MCF 10A (cell line): ENCODE data around the gene KRTAP13-1. TPM values are rescaled to one million over a fixed set of nuclear protein-coding genes. Genes with fewer than 3 reads are reported as not detected.

ENCODE experiments used
- BruUV-seq: library from RNA; stranded (reverse); fragments of 400-500 nt; replicated peaks from 2 replicates; lab custom pipeline; 2021; lab: Mats Ljungman, UMichigan
- CTCF ChIA-PET: fragments of 300-600 bp; sonication (Branson Sonifier 250); formaldehyde crosslinking; extraction: SDS; loops from one replicate; lab custom pipeline; 2021; ENCODE audit warnings: antibody characterized with exemption, inconsistent platforms; lab: Yijun Ruan, JAX
- POLR2A ChIA-PET: fragments of 300-600, 350-650 bp; sonication (Branson Sonifier 250); formaldehyde crosslinking; extraction: SDS; loops from one replicate; lab custom pipeline; 2020; ENCODE audit warnings: antibody characterized with exemption, inconsistent platforms; lab: Yijun Ruan, JAX
- DNase-seq: peaks from one replicate; pipeline ENCODE4 v3.0.0-alpha.2; 2018; ENCODE audit not compliant: unreplicated experiment
- H3K27ac Mint-ChIP-seq: one replicate; pipeline ENCODE4 v1.8.0; 2022; ENCODE audit warnings: mild to moderate bottlenecking, low read depth, mixed read lengths; ENCODE audit not compliant: unreplicated experiment
- H3K27me3 Mint-ChIP-seq: one replicate; pipeline ENCODE4 v1.8.0; 2022; ENCODE audit warnings: mixed read lengths; ENCODE audit not compliant: insufficient read depth, unreplicated experiment
- H3K36me3 Mint-ChIP-seq: one replicate; pipeline ENCODE4 v1.8.0; 2022; ENCODE audit warnings: mild to moderate bottlenecking, moderate library complexity, mixed read lengths; ENCODE audit not compliant: insufficient read depth, unreplicated experiment
- H3K4me1 Mint-ChIP-seq: one replicate; pipeline ENCODE4 v1.8.0; 2022; ENCODE audit warnings: mixed read lengths; ENCODE audit not compliant: insufficient read depth, unreplicated experiment
- H3K4me3 Mint-ChIP-seq: one replicate; pipeline ENCODE4 v1.8.0; 2022; ENCODE audit warnings: mild to moderate bottlenecking, moderate library complexity, mixed read lengths; ENCODE audit not compliant: unreplicated experiment
- H3K9me3 Mint-ChIP-seq: one replicate; pipeline ENCODE4 v1.8.0; 2022; ENCODE audit warnings: mixed read lengths; ENCODE audit not compliant: unreplicated experiment
- intact Hi-C: fragments of 100-400 bp; cut with micrococcal nuclease; formaldehyde crosslinking; loops from 2 replicates; pipeline ENCODE4 v1.14.1; 2022
- microRNA-seq: library from miRNA; unstranded; fragments of <30 nt; microRNA quantifications from one replicate; pipeline ENCODE4 v1.2.0, GENCODE V29; 2022
- total RNA-seq: library from RNA; stranded (reverse); gene quantifications from 2 replicates; pipeline ENCODE4 v1.2.3, GENCODE V29; 2022
- TF ChIP-seq, protein P1 (sequence below): fragments of 200-600 bp; IDR thresholded peaks from one replicate; pipeline ENCODE4 v1.8.0; 2022; ENCODE audit warnings: antibody characterized with exemption, mild to moderate bottlenecking; ENCODE audit not compliant: unreplicated experiment

Gene KRTAP13-1
- total RNA-seq, 1 experiment from 2014 or later = not detected

GRCh38 chr21:30439975-30440374 is 44.1 kb downstream of the KRTAP13-1 start, which contains the start of gene KRTAP15-1:
Gene KRTAP15-1 (plus strand): TSS chr21:30440275. CDS start chr21:30440328, 53 bp downstream.
- Mint-ChIP-seq H3K9me3 (no peaks in the 10 kb centered on the region), H3K4me3 (no peak within 1 kb of the TSS), H3K36me3 (no peaks in the 10 kb centered on the region), H3K27me3 (peaks cover 62% of the 10 kb centered on the region), H3K4me1 (no peaks in the 10 kb centered on the region), H3K27ac (no peak within 1 kb of the TSS)
- BruUV-seq = no TSS peak
- TF ChIP-seq, protein P1, sequence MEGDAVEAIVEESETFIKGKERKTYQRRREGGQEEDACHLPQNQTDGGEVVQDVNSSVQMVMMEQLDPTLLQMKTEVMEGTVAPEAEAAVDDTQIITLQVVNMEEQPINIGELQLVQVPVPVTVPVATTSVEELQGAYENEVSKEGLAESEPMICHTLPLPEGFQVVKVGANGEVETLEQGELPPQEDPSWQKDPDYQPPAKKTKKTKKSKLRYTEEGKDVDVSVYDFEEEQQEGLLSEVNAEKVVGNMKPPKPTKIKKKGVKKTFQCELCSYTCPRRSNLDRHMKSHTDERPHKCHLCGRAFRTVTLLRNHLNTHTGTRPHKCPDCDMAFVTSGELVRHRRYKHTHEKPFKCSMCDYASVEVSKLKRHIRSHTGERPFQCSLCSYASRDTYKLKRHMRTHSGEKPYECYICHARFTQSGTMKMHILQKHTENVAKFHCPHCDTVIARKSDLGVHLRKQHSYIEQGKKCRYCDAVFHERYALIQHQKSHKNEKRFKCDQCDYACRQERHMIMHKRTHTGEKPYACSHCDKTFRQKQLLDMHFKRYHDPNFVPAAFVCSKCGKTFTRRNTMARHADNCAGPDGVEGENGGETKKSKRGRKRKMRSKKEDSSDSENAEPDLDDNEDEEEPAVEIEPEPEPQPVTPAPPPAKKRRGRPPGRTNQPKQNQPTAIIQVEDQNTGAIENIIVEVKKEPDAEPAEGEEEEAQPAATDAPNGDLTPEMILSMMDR = no peak
- intact Hi-C loops = loop anchor here (10.0 kb wide), 1 partner anchor 95 kb away; the partner anchor contains the start of gene KRTAP23-1
- ChIA-PET POLR2A (no interaction called here), CTCF (no interaction called here)
- DNase-seq = no peak

DNA sequence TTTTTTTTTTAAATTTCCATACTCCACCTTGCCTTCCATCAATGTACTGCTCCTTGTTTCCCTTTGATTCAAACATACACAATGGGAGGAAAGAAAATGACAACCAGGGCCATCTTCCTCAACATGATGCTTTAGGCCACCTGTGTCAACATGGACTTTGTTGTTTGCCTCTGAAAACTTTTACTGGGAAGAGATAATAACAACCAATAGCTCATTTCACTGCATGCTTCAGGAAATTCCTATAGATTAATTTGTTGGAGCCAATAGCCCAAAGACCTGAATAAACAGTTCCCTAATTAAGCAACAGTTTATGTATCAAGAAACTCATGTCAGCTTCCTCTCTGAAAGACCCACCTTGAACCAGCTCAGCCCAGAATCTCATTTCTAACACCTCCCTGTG is 47.4 kb downstream of the KRTAP13-1 start:
- Mint-ChIP-seq H3K9me3 (no peaks in the 10 kb centered on the region), H3K27ac (no peak overlapping the region), H3K4me1 (no peaks in the 10 kb centered on the region), H3K36me3 (no peaks in the 10 kb centered on the region), H3K27me3 (peaks cover 52% of the 10 kb centered on the region), H3K4me3 (no peak overlapping the region)
- POLR2A ChIA-PET = no interaction called here
- TF ChIP-seq, protein P1 = no peak
- no TSS peak for BruUV-seq
- no peak for DNase-seq
- intact Hi-C loops = no loop called here
- CTCF ChIA-PET = interaction anchor here (0.8 kb wide), 1 partner anchor 104 kb away, joined by 3 read pairs; no protein-coding TSS in a partner anchor

DNA sequence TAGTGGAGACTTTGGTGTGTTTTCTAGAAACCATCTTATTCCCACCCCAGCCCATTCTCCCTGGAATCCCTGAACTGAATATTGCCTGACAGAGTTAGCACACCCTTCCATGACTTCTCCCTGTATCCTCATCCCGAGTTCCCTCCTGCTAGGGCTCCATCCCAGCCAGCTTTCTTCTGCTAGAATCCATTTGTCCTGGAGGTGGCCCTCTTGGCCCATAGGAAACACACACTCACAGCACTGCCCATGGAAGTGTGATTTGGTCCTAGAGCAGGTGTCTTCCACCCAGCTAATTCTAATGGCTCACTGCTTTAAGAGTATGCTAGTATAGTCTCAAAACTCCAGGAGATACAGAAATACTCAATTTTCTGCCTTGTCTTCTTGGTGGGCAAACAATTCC is 48.4 kb downstream of the KRTAP13-1 start:
- no peaks in the 10 kb centered on the region for H3K9me3 Mint-ChIP-seq
- no peaks in the 10 kb centered on the region for H3K36me3 Mint-ChIP-seq
- TF ChIP-seq, protein P1 = no peak
- intact Hi-C loops = no loop called here
- no peak for DNase-seq
- H3K4me3 Mint-ChIP-seq = no peak overlapping the region
- no TSS peak for BruUV-seq
- no peaks in the 10 kb centered on the region for H3K4me1 Mint-ChIP-seq
- ChIA-PET POLR2A (no interaction called here), CTCF (interaction anchor here (0.7 kb wide), 1 partner anchor 263 kb away, joined by 4 read pairs; no protein-coding TSS in a partner anchor)
- peaks cover 42% of the 10 kb centered on the region for H3K27me3 Mint-ChIP-seq
- H3K27ac Mint-ChIP-seq = no peak overlapping the region

Small RNAs within 50 kb of the gene (microRNA-seq; reads per million reads assigned to microRNA genes)
- not detected for gene MIR4327

Other genes with a start within 250 kb of the KRTAP13-1 start
- gene CLDN17, start 229.2 kb upstream of the KRTAP13-1 start, total RNA-seq = not detected in 2 replicates
- gene CLDN8, start 179.9 kb upstream of the KRTAP13-1 start, total RNA-seq = not detected in 2 replicates
- gene KRTAP24-1, start 113.1 kb upstream of the KRTAP13-1 start, total RNA-seq = not detected in 2 replicates
- not detected in 2 replicates for gene KRTAP25-1, start 106.5 kb upstream of the KRTAP13-1 start, total RNA-seq
- gene KRTAP26-1, start 75.7 kb upstream of the KRTAP13-1 start, total RNA-seq = not detected in 2 replicates
- gene KRTAP27-1, start 58.3 kb upstream of the KRTAP13-1 start, total RNA-seq = not detected in 2 replicates
- not detected in 2 replicates for gene KRTAP23-1, start 47.4 kb upstream of the KRTAP13-1 start, total RNA-seq
- gene KRTAP13-2, start 23.8 kb upstream of the KRTAP13-1 start, total RNA-seq = not detected in 2 replicates
- not detected in 2 replicates for gene KRTAP13-3, start 29.9 kb downstream of the KRTAP13-1 start, total RNA-seq
- gene KRTAP13-4, start 34.2 kb downstream of the KRTAP13-1 start, total RNA-seq = not detected in 2 replicates
- gene KRTAP15-1, start 44.2 kb downstream of the KRTAP13-1 start, total RNA-seq = not detected in 2 replicates
- gene KRTAP19-1, start 84.3 kb downstream of the KRTAP13-1 start, total RNA-seq = not detected in 2 replicates
- not detected in 2 replicates for gene KRTAP19-2, start 91.4 kb downstream of the KRTAP13-1 start, total RNA-seq
- gene KRTAP19-3, start 96.0 kb downstream of the KRTAP13-1 start, total RNA-seq = not detected in 2 replicates
- not detected in 2 replicates for gene KRTAP19-4, start 101.1 kb downstream of the KRTAP13-1 start, total RNA-seq
- not detected in 2 replicates for gene KRTAP19-5, start 106.1 kb downstream of the KRTAP13-1 start, total RNA-seq
- gene KRTAP19-6, start 145.8 kb downstream of the KRTAP13-1 start, total RNA-seq = not detected in 2 replicates
- gene KRTAP19-7, start 165.3 kb downstream of the KRTAP13-1 start, total RNA-seq = not detected in 2 replicates
- gene KRTAP22-2, start 194.4 kb downstream of the KRTAP13-1 start, total RNA-seq = not detected in 2 replicates
- not detected in 2 replicates for gene KRTAP6-3, start 196.4 kb downstream of the KRTAP13-1 start, total RNA-seq
- gene KRTAP6-2, start 202.9 kb downstream of the KRTAP13-1 start, total RNA-seq = not detected in 2 replicates
- gene KRTAP22-1, start 205.1 kb downstream of the KRTAP13-1 start, total RNA-seq = not detected in 2 replicates
- gene KRTAP6-1, start 217.9 kb downstream of the KRTAP13-1 start, total RNA-seq = not detected in 2 replicates
- not detected in 2 replicates for gene KRTAP20-1, start 220.4 kb downstream of the KRTAP13-1 start, total RNA-seq
- not detected in 2 replicates for gene KRTAP20-4, start 224.6 kb downstream of the KRTAP13-1 start, total RNA-seq
- gene KRTAP20-2, start 239.2 kb downstream of the KRTAP13-1 start, total RNA-seq = not detected in 2 replicates
- gene KRTAP20-3, start 246.8 kb downstream of the KRTAP13-1 start, total RNA-seq = not detected in 2 replicates